SK-N-MC (cell line): Measurements from ENCODE around the gene CAMSAP1.

Experiments
- EZH2 ChIP-seq: fragments of 200-600 bp; sonication (generic); IDR thresholded peaks from one replicate; pipeline ENCODE4 v1.6.1; 2017; ENCODE audit warnings: antibody characterized with exemption
- FOXP2 ChIP-seq: optimal IDR thresholded peaks from 2 replicates; pipeline ENCODE3; 2011; ENCODE audit warnings: mild to moderate bottlenecking, moderate library complexity; ENCODE audit not compliant: insufficient read depth; ENCODE audit errors: extremely low read length, control extremely low read depth
- POLR2AphosphoS5 ChIP-seq: IDR thresholded peaks from 2 replicates; pipeline ENCODE4 v1.6.1; 2012; ENCODE audit warnings: mild to moderate bottlenecking, low read depth, low read length, borderline replicate concordance

DNA sequence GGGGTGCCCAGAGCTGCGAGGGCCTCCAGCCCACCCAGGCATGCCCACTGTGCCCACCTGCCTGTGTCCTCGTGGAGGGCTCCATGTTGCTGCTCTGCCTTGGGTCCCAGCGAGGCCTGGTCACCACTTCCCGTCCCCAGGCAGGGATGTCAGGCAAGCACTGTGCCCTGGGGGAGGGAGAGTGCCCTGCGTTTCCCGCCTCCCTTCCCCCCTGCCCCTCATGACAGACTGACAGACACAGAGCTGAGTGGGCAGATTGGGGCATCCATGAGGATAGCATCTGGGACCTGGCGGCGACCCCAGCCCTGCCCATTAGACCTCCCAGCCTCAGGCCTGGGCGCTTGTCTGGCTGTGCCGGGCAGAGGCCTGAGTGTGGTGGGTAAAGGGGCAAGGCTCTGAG is 148.5 kb downstream of the CAMSAP1 start:
- TF ChIP-seq POLR2AphosphoS5 (no peak), EZH2 (no peak), FOXP2 (no peak)
